ENCODE data around the gene CDK2AP2.

GRCh38 chr11:67556244-67556643, 48.3 kb upstream of the CDK2AP2 start:
- TF ChIP-seq TEAD4 (IDR thresholded peaks at IDR 0.05) (no peak), EP300 (IDR thresholded peaks at IDR 0.05; ENCODE audit: borderline replicate concordance) (no peak)
